Embryonic facial prominence (tissue), 1 donor: ENCODE measurements around the gene CFAP43.

Experiments used
- DNase-seq: peaks from one replicate; pipeline ENCODE4 v3.0.0-alpha.2; 2016; ENCODE audit errors: extremely low spot score

Gene CFAP43

DNA sequence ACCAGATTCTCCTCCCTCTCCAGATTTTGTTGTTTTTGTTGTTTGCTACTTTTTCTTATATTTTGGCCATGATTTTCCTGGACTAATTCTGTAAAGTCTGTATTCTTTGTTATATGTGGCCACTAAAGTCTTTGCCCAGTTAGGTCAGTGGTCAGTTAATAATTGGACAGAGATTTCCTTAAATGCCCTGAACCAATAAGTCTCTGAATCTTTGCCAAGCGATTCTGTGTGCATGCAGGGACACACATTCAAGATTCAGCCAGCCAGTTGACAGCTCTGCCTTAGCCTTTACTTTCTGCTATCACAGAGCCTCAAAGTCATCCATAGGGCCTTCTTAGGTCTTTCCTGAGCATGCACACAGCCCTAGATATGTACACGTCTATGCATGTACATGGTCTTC is 135.5 kb downstream of the CFAP43 start:
- DNase-seq, result no peak

DNA sequence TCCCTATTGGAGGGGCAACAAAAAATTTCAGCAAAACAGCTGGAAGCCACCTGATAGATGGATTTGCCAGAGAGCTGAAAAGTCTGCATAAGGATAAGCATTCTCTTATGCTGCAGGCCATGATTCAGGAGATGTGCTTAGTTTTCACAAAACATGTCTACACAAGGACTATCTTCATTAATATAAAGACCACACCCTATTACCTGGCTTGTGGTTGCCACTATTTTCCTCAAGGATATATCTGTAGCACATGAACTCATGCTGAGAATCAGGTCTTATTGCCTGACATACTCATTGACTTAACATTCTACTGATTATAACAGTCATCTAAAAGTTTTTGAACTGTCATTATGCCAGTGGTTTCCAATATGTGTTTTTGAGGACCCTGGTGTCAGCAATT is 139.4 kb downstream of the CFAP43 start:
- no peak for DNase-seq

DNA sequence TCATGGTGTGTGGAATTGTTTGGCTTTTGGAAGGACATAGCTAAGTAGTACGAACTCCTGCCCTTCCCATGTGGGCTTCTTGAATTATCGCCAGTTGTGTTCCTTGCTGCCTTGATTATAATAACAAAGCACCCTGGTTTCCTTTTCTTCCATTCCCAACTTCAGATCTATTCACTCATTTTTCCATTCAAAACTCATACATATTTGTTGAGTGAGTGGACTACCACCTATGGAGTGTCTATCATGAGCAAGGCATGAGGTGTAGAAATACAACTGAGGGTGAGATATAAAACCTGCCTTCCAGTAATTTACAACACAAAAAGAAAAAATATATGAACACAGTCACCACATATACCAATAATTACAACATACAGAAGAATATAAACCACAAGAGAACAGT is 141.6 kb downstream of the CFAP43 start:
- DNase-seq, result no peak

DNA sequence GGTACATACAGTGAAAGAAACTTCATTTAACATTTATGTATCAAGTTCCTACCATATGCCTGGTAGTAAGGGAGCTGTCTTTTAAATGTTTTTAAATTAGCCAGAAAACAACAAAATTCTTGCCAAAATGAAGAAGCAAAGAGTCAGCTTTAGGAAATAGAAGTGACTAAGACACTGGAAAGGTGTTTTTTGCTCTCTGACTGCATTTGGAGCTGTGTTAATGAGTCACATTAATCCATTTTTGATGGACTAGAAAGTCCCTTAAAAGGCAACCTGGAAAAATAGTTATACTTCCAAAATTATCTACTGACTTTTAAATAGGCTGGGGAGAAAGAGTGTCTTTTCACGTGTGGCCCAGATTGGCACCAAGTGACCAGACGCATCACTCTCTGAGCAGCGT is 142.5 kb downstream of the CFAP43 start:
- no peak for DNase-seq

DNA sequence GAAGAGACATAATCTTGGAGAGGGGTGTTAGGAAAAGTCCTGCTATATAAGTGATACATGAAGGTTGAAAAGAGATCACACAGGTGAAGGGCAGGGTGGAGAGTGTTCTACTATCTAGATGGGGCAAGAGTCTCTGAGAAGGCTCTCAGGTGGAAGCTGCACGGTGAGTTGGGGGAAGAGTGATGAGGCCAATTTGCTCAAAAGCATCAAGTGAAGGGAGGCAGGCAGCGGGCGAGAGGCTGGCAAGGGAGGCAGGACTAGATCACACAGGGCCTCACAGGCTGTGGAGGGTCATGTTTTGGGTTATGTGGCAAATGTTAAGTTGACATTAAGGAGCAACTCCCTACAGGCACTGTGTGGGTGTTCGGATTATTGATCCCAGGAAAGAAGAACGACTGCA is 143.9 kb downstream of the CFAP43 start:
- DNase-seq, result no peak

DNA sequence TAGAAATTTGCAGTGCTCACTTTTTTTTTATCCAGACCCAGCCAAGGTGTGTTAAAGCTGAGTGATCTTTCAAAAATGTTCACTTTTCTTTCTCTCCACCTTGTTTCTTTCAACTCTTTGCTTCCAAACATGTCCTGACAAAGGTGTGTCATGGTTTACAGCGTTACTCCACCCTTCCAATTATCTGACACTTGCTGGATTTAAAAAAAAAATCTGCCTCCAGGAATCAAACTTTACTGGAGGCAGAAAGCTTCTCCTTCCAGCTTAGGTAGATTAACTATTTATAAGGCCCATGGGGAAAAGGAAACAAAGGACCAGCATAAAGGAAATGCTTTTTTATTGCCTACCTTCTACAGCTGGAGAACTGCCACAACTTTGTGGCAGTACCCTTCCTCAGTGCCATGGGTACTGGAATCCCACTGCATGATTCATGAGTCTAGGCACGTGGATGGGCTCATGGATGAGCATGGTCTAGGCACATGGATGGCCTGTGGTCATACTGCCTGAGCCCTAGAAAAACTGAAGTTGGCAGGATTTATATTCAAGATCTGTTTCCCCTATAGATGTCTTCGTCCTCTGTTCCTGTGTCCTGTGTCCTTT is 146.3 kb downstream of the CFAP43 start, which contains the start of gene COL17A1:
Gene COL17A1 (minus strand): TSS at position 80 of the 600 bp plus-strand sequence. CDS start 5,207 bp downstream, outside the sequence.
- DNase-seq, result no peak

DNA sequence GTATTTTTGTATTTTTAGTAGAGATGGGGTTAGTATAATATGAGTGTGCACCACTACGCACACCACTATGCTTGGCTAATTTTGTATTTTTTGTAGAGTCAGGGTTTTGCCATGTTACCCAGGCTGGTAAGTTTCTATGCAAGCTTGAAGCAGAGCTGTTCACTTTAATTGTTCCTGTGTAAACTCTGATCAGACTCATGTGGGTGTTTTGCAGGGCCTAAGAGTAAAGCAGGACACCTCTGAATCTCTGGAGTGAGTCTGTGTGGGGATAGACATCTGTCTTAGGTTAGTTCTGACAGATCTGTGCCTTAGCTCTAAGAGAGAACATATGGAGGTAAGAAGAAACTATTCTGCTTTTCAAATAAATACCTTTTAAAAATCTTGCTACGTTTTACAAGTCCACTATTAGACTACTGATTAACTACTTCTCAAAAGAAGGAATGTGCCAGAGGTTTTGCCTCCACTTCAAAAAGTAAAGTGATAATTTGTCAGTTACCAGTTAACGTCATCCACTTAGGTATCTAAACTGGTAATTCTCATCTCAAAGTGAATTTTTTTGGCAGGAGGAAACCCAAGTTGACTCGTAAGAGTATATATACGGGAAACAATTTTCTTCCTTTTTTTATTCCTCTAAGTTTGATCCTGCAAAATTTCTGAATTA is 147.6 kb downstream of the CFAP43 start:
- DNase-seq, result no peak

DNA sequence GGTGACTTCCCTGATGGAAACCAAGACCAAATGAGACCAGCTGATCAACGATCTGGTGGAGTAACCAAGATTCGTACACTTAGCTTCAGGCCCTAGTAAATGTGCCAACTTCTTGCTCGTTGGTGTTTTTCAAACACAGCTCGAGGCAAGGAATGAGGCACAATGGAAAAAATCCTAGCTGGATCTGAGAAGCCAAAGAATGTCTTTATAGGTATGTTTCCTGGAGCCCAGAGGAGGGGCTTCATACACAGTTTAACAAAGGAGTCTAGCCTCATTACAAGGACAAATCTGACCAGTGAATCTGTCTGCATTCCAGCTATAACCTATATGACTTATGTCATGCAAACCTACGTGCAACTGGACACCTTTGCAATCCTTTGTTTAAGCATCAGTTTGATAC is 150.2 kb downstream of the CFAP43 start:
- DNase-seq, result no peak

DNA sequence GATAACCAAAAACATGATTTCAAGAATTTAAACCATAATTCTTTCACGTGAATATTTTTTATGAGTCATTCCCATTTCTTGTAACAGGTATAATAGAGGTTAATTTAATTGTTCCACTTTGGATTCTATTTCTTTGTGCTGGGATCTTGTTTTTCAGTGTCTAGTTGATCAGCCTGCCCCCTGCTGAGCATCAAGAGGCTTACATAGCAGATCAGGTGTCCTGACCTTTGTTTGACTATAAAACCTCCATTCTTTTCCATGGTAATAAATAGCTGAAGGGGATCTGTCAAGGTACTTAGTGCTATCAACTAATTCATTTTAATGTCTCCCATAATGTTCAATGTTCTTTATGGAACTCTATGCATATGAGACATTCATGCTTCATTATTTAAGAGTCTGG is 151.4 kb downstream of the CFAP43 start:
- DNase-seq, result no peak
